ENCODE results near the gene TESPA1.

DNA sequence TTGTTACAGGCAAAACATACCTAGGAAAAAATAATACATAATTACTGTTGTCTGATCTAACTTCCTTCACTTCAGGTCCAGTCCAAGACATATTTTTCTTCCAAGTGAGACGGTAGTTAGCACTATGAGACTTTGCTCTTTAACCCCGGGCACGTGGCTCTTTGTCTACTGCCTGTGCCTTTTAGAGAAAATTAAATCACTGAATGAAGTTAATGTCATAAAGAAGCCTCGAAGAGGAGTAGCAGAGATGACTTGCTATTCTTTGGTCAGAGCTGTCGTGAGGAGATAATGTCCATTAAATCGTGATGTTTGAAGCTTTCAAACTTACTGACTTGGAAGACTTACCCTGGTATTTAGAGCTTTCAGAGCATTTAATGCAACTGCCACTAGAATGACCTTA, 8.7 kb downstream of the TESPA1 start:
- TF ChIP-seq, protein P1, sequence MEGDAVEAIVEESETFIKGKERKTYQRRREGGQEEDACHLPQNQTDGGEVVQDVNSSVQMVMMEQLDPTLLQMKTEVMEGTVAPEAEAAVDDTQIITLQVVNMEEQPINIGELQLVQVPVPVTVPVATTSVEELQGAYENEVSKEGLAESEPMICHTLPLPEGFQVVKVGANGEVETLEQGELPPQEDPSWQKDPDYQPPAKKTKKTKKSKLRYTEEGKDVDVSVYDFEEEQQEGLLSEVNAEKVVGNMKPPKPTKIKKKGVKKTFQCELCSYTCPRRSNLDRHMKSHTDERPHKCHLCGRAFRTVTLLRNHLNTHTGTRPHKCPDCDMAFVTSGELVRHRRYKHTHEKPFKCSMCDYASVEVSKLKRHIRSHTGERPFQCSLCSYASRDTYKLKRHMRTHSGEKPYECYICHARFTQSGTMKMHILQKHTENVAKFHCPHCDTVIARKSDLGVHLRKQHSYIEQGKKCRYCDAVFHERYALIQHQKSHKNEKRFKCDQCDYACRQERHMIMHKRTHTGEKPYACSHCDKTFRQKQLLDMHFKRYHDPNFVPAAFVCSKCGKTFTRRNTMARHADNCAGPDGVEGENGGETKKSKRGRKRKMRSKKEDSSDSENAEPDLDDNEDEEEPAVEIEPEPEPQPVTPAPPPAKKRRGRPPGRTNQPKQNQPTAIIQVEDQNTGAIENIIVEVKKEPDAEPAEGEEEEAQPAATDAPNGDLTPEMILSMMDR (IDR thresholded peaks at IDR 0.05; ENCODE audit: poor library complexity, severe bottlenecking) = no peak
- no peak for TF ChIP-seq RAD21 (conservative IDR thresholded peaks at IDR 0.05)
- TF ChIP-seq POLR2AphosphoS5 (IDR thresholded peaks at IDR 0.05) = no peak
- TF ChIP-seq EZH2 (IDR thresholded peaks at IDR 0.05; ENCODE audit: borderline replicate concordance, insufficient read depth, low read length, poor library complexity, severe bottlenecking) = no peak
- TF ChIP-seq EP300 (conservative IDR thresholded peaks at IDR 0.05; ENCODE audit: poor library complexity, severe bottlenecking) = no peak
- TF ChIP-seq TAF1 (IDR thresholded peaks at IDR 0.05; ENCODE audit: low read depth) = no peak
- TF ChIP-seq SMC3 (conservative IDR thresholded peaks at IDR 0.05; ENCODE audit: poor library complexity) = no peak

Measured in neural cell (in vitro differentiated cells).